Aorta (tissue), 5 donors: ENCODE results near the gene TMCO2. TPM values are rescaled to one million over a fixed set of nuclear protein-coding genes. Genes with fewer than 3 reads are reported as not detected.

ENCODE experiments used
- ATAC-seq: fragments of 200-7000 bp; cut with Tn5 transposase; one replicate; pipeline ENCODE4 v1.9.1; 2022; ENCODE audit warnings: moderate library complexity; ENCODE audit not compliant: low FRiP score
- DNase-seq, 2 donors: peaks; one replicate each; pipeline ENCODE4 v3.0.0-alpha.2; 2020
- H3K27ac ChIP-seq, 2 donors: one replicate each; pipeline ENCODE4 v1.5.1; 2013; ENCODE audit warnings: low read length in 2 of 2, mild to moderate bottlenecking in 2 of 2, moderate library complexity in 2 of 2, control low read depth in 1 of 2, inconsistent platforms in 1 of 2, low read depth in 1 of 2
- H3K27me3 ChIP-seq, 2 donors: one replicate each; pipeline ENCODE4 v1.6.1; 2013; ENCODE audit warnings: control low read depth in 1 of 2, low read length in 1 of 2, mild to moderate bottlenecking in 1 of 2, moderate library complexity in 1 of 2; ENCODE audit not compliant: insufficient read depth in 2 of 2, control insufficient read depth in 1 of 2
- H3K36me3 ChIP-seq, 2 donors: one replicate each; pipeline ENCODE4 v1.6.1; 2013; ENCODE audit warnings: control low read depth in 1 of 2, low read length in 1 of 2, mild to moderate bottlenecking in 1 of 2; ENCODE audit not compliant: insufficient read depth in 2 of 2, control insufficient read depth in 1 of 2
- H3K4me1 ChIP-seq, 2 donors: one replicate each; pipeline ENCODE4 v1.6.1; 2013; ENCODE audit warnings: low read length in 2 of 2, control low read depth in 1 of 2, mild to moderate bottlenecking in 1 of 2, moderate library complexity in 1 of 2; ENCODE audit not compliant: insufficient read depth in 2 of 2, control insufficient read depth in 1 of 2
- H3K4me3 ChIP-seq, 2 donors: one replicate each; pipeline ENCODE4 v1.5.1; 2013; ENCODE audit warnings: low read length in 2 of 2, control low read depth in 1 of 2, mild to moderate bottlenecking in 1 of 2
- H3K9me3 ChIP-seq: one replicate; pipeline ENCODE4 v1.6.1; 2013; ENCODE audit warnings: mild to moderate bottlenecking, low read length; ENCODE audit not compliant: control insufficient read depth
- WGBS, 2 donors: extraction: QIAGEN DNeasy Blood & Tissue Kit; methylation state at CpG; one replicate each; pipeline ENCODE4 v1.1.7; 2013; 5-methylcytosine and 5-hydroxymethylcytosine counted together
- intact Hi-C, 2 donors: fragments of 100-400 bp; cut with DNase I; formaldehyde crosslinking; loops; one replicate each; pipeline versions ENCODE4 v1.14.2 to v1.15.0; 2022
- polyA plus RNA-seq, 2 donors: library from polyadenylated mRNA; stranded (reverse); fragments of 200-250 nt; gene quantifications; one replicate each; pipeline ENCODE4 v1.2.3, GENCODE V29; 2013
- total RNA-seq, 2 donors: library from RNA; stranded (reverse); fragmentation: NEBNext Ultra II Directional; extraction: Animal tissue kit (Norgen Biotek cat#: 25700); gene quantifications; one replicate each; pipeline ENCODE4 v1.2.1, GENCODE V29; 2021
- donor health status: healthy with polysubstance abuse.
- donor health status: Bipolar disorder and iron deficiency.
- donor health status: DM: no; HTN: no; CAD: no.
- donor health status: DM: no; HTN: no; CAD: no.
- donor health status: DM: yes; HTN: yes; CAD: no.

TMCO2 gene
- total and polyA plus RNA-seq, 4 donors = not detected

GRCh38 chr1:40252601-40253000 is 4.9 kb downstream of the TMCO2 start:
- intact Hi-C loops = no loop called here
- no peak for ATAC-seq
- Histone ChIP-seq H3K27ac (no peak overlapping the region), H3K4me3 (no peak overlapping the region), H3K9me3 (no peaks in the 10 kb centered on the region), H3K27me3 (no peaks in the 10 kb centered on the region), H3K4me1 (peaks cover 0 to 2% of the 10 kb centered on the region in 2 donors), H3K36me3 (no peaks in the 10 kb centered on the region)
- DNase-seq = no peak
- 72 to 73% methylated on average over 2 of the region's 2 CpGs for WGBS, 2 donors

GRCh38 chr1:40255231-40255630 is 7.5 kb downstream of the TMCO2 start:
- DNase-seq (no peak), ATAC-seq (no peak)
- intact Hi-C loops = loop anchor here in 1 of 2 donors (5.0 kb wide), 1 partner anchor 93 kb away; the partner anchor contains the start of gene RLF
- no peaks in the 10 kb centered on the region for H3K27me3 ChIP-seq
- H3K27ac ChIP-seq = no peak overlapping the region
- H3K9me3 ChIP-seq = no peaks in the 10 kb centered on the region
- H3K4me3 ChIP-seq = no peak overlapping the region
- H3K36me3 ChIP-seq = no peaks in the 10 kb centered on the region
- peaks cover 0 to 3% of the 10 kb centered on the region in 2 donors for H3K4me1 ChIP-seq

- no peak overlapping the region for H3K27ac ChIP-seq
- no peaks in the 10 kb centered on the region for H3K27me3 ChIP-seq
- DNase-seq (no peak), ATAC-seq (no peak)
- intact Hi-C loops = loop anchor here in 1 of 2 donors (5.0 kb wide), 1 partner anchor 94 kb away; the partner anchor contains the start of gene RLF
- H3K4me1 ChIP-seq = peaks cover 0 to 4% of the 10 kb centered on the region in 2 donors
- WGBS, 2 donors = 54 to 60% methylated on average over 6 of the region's 6 CpGs
- no peaks in the 10 kb centered on the region for H3K9me3 ChIP-seq
- no peak overlapping the region for H3K4me3 ChIP-seq
- H3K36me3 ChIP-seq = no peaks in the 10 kb centered on the region
Observed at GRCh38 chr1:40256401-40257084, 8.8 kb downstream of the TMCO2 start.

GRCh38 chr1:40257313-40257687 is 9.6 kb downstream of the TMCO2 start:
- H3K27me3 ChIP-seq = no peaks in the 10 kb centered on the region
- H3K4me3 ChIP-seq = peak overlapping the region; percentile 48 to 82
- H3K4me1 ChIP-seq = peaks cover 0 to 4% of the 10 kb centered on the region in 2 donors
- DNase-seq (no peak), ATAC-seq (peak; percentile 4)
- H3K36me3 ChIP-seq = no peaks in the 10 kb centered on the region
- WGBS, 2 donors = 0% methylated on average over 16 of the region's 16 CpGs
- H3K27ac ChIP-seq = peak overlapping the region; percentile 51 to 98
- no peaks in the 10 kb centered on the region for H3K9me3 ChIP-seq
- intact Hi-C loops = loop anchor here in 1 of 2 donors (5.0 kb wide), 1 partner anchor 95 kb away; the partner anchor contains the start of gene RLF

- Histone ChIP-seq H3K9me3 (no peaks in the 10 kb centered on the region), H3K27me3 (no peaks in the 10 kb centered on the region), H3K4me3 (peak within 1 kb of the TSS; percentile 82 to 88), H3K4me1 (peaks cover 0 to 4% of the 10 kb centered on the region in 2 donors), H3K36me3 (no peaks in the 10 kb centered on the region), H3K27ac (peak within 1 kb of the TSS; percentile 51 to 98)
- intact Hi-C loops = loop anchor here in 1 of 2 donors (2.0 to 5.0 kb wide), 2 partner anchors 57 to 96 kb away; partner anchors contain the start of gene RLF
- DNase-seq = peak; percentile 97 to 98
- WGBS, 2 donors = 0% methylated on average over 48 of the region's 48 CpGs
- peak; percentile 100 for ATAC-seq
Observed at GRCh38 chr1:40257688-40258444, 10.1 kb downstream of the TMCO2 start, which contains the start of gene ZMPSTE24. TSS of gene ZMPSTE24 (plus strand) at chr1:40258236. CDS start at chr1:40258272, 36 bp downstream.

GRCh38 chr1:40258445-40258769 is 10.7 kb downstream of the TMCO2 start:
- Histone ChIP-seq H3K9me3 (no peaks in the 10 kb centered on the region), H3K4me3 (peak overlapping the region; percentile 78 to 88), H3K4me1 (peaks cover 0 to 4% of the 10 kb centered on the region in 2 donors), H3K36me3 (no peaks in the 10 kb centered on the region), H3K27ac (peak overlapping the region in 1 of 2 donors; percentile 76), H3K27me3 (no peaks in the 10 kb centered on the region)
- WGBS, 2 donors = 0% methylated on average over 10 of the region's 10 CpGs
- no peak for DNase-seq
- intact Hi-C loops = loop anchor here in 1 of 2 donors (2.0 to 5.0 kb wide), 2 partner anchors 56 to 96 kb away; partner anchors contain the start of gene RLF
- no peak for ATAC-seq

GRCh38 chr1:40264354-40264781 is 16.6 kb downstream of the TMCO2 start:
- Histone ChIP-seq H3K4me3 (no peak overlapping the region), H3K9me3 (no peaks in the 10 kb centered on the region), H3K36me3 (no peaks in the 10 kb centered on the region), H3K27ac (peak overlapping the region; percentile 72 to 82), H3K4me1 (peaks cover 2 to 7% of the 10 kb centered on the region in 2 donors), H3K27me3 (no peaks in the 10 kb centered on the region)
- no peak for DNase-seq
- peak; percentile 52 for ATAC-seq
- WGBS, 2 donors = 8 to 12% methylated on average over 3 of the region's 3 CpGs
- intact Hi-C loops = loop anchor here in 1 of 2 donors (5.0 kb wide), 1 partner anchor 102 kb away; the partner anchor contains the start of gene RLF

GRCh38 chr1:40265298-40265697 is 17.6 kb downstream of the TMCO2 start:
- DNase-seq = no peak
- no peaks in the 10 kb centered on the region for H3K27me3 ChIP-seq
- H3K36me3 ChIP-seq = no peaks in the 10 kb centered on the region
- peak overlapping the region; percentile 61 to 78 for H3K27ac ChIP-seq
- intact Hi-C loops = no loop called here
- no peak overlapping the region for H3K4me3 ChIP-seq
- H3K4me1 ChIP-seq = peaks cover under 1 to 7% of the 10 kb centered on the region in 2 donors
- no peak for ATAC-seq
- H3K9me3 ChIP-seq = no peaks in the 10 kb centered on the region
